NCI-H2171 (cell line): ENCODE results near the gene PIGT.

ENCODE experiments used
- DNase-seq: peaks from one replicate; lab custom pipeline; 2025; lab: John Stamatoyannopoulos, UW

PIGT gene

DNA sequence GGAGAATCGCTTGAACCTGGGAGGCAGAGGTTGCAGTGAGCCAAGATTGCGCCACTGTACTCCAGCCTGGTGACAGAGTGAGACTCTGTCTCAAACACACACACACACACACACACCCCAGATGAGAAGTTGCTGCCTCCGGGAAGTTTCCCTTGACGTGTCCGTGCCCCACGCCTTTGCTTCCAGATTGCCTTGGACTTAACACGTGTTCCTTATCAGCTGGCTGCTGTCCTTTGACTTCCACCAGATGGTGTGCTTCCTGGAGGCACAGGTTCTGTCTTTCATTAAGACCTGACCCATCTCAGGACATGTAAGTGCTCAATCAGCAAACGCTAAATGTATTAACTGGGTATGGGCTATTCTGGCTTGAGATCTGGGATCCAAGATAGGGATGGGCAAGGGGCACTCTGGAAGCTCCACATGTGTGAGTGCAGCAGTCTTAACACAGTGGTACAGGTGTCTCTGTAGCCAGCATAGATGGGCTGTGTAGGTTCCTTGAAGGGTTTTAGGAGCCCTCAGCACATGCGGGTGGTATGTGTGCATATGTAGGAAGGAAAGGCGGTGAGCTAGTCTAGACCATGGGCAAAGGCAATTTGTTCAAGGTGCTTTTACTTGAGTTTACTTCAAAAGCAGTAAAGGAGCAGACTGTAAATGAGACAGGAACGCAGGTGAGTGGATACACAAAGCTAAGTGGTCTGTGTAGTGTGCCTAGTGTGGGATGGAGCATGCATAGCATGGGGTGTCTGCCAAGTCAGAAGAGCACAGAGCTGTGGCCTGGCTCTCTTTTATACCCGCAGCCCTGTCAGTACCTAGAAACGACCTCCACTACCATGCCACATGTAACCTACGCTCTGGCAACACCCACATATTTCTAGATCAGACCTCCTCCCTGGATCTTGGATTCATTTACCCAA, 11.6 kb downstream of the PIGT start:
- no peak for DNase-seq

DNA sequence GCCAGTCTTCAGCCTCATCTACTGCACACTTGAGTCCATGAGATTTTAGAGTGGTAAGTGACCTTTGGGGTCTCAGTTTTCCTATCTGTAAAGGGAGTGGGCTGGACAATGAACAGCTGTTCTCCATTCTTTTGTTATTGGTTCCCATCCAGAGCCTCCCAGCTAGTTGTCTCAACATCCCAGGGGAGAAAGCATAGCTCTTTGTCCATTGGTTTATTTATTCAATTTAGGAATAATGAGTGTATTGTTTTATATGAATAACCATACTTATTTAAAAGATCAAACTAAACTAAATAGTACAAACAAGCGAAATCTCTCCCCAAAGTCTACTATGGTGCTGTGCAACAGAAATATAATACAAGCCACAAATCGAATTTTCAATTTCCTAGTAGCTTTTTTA, 13.7 kb downstream of the PIGT start:
- DNase-seq: no peak

DNA sequence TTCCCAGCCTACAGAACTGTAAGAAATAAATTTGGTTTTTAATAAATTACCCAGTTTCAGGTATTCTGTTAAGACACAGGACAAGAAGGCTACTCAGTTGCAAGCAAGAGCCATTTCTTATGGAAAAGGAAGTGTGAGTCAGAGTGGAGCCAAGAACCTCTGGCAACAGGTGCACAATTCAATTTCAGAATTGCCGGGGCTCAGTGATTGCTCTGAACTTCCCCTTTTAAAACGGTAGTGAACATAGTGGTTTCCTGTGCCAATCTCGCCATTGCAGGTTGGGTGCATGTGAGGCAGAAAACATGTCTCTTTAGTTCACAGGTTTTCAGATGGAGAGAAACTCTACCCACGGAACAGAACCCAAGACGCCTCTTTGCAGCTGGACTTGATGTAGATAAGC, 16.4 kb downstream of the PIGT start:
- no peak for DNase-seq

DNA sequence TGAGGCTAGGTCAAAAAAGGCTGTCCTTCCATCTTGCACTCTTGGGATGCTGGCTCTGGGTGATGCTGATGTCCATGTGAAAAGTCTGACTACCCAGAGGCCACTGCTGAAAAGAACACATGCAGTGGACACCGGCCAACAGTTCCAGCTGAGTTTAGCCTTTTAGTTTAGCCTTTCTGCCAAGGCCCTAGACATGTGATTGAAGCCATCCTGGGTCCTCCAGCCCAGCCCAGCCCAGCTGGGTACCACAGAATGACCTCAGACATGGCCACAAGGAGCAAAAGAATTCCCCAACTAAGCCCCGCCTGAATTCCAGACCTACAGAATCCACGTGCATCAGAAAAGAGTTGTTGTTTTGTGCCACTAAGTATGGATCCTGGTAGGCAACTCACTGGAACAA, 17.4 kb downstream of the PIGT start:
- no peak for DNase-seq

DNA sequence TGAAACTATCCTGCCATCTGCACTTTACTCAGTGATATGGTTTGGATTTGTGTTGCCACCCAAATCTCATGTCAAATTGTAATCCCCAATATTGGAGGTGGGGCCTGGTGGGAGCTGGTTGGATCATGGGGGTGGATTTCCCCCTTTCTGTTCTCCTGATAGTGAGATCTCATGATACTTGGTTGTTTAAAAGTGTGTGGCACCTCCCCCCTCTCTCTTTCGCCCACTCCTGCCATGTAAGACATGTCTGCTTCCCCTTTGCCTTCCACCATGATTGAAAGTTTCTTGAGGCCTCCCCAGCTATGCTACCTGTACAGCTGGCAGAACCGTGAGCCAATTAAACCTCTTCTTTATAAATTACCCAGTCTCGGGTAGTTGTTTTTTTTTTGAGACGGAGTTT, 18.0 kb downstream of the PIGT start:
- DNase-seq: no peak

DNA sequence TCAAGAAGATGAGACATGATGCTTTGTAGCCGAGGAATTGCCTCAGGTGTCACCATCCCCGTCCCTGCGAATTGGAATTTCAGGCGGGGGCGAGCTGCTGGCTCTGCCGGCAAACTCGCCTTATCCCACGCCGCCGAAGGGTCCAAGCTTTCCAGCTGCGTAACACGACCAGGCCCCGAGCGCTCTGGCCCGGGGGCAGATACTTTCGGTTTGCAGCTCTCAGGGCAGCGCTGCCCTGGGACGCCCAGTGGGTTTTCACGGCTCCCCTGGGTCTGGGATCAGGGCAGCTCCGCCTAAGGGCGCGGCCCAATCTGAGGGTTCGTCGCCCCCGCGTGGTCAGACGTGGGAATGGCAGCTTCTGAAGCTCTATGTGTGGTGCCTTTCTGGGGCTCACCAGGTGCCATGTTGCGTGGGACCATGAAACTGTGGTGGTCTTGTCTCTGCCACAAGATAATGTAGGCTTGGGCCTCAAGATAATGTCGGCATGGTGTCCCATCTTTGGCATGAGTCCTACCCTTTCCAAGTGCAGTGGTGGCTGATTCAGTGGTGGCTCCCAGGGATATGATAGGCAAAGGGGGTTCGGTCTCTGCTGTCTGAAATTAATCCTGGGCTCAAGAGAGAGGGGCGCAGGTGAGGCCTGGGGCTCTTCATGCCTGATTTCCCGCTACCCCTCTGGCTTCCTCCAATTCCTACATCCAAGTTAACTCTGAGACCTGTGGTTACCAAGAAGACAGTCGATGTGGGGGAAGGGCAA, 21.0 kb downstream of the PIGT start:
- peak; percentile 75 for DNase-seq

DNA sequence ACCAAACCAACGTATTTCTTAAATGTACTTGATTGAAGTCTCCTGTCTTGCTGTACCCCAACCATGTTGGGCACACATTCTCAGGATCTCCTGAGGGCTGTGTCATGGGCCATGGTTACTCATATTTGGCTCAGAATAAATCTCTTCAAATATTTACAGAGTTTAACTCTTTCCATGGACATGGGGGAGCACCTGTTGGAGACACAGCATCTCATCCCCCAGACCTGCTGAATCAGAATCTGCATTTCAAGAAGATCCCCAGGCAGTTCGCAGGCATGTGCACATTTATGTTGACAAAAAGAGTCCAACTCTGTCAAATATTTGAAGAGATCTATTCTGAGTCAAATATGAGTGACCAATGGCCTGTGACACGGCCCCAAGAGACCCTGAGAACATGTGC, 24.5 kb downstream of the PIGT start:
- DNase-seq: no peak

DNA sequence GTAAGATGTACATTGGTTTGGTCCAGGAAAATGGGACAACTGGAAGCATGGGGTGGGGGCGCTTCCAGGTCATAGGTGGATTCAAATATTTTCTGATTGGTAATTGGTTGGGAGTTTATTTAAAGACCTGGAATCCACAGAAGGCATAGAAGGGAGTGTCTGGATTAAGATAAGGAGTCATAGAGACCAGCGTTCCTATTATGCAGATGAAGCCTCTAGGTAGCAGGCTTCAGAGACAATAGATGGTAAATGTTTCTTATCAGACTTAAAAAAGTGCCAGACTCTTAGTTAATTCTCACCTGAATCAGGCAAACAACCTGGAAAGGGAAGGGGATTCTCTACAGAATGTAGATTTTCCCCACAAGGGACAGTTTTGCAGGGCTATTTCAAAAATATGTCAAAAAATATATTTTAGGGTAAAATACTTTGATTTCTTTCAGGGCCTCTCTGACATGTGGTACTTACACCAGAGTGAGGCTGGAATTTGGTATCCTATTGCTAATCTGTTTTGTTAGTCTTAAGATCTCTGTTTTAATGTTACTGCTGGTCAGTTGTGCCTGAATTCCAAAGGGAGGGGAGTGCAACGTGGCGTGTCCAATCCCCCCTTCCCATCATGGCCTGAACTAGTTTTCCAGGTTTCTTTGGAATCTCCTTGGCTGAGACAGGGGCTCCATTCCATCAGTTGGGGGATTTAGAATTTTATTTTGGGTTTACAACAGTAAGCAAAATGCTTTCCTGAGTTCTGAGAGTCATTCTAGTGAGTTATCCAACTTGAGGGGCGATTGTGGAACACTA, 25.1 kb downstream of the PIGT start:
- DNase-seq: no peak

DNA sequence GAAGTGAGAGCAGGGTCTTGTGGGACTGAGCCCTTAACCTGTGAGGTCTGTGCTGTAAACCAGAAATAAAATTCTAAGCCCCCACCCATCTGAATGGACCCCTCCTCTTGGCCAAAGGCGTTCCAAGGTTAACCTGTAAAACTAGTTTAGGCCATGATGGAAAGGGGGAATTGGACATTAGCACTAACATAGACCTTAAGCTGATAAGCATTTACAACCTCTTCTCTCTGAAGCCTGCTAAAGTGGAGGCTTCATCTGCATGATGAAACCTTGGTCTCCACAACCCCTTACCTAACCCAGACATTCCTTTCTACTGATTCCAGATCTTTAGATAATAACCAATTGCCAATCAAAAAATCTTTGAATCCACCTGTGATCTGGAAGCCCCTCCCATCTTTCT, 25.8 kb downstream of the PIGT start:
- no peak for DNase-seq

DNA sequence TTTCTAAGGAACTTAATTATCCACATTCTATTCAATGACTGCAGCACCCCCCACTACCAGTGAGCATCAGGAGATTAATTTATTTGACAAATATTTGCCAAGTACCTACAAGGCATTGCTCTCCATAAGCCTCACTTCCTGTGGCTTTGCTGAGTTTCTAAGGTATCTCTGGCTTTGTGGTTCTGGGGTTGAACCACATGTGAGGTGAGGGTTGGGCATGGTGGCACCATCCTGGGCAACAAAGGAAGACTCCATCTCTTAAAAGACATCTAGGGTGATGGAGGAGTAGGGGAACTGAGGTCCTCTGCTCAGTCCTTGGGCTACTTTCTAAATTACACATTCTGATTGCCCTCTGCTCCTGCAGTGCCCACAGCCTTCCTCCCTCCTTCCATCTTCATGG, 28.1 kb downstream of the PIGT start:
- DNase-seq: no peak

DNA sequence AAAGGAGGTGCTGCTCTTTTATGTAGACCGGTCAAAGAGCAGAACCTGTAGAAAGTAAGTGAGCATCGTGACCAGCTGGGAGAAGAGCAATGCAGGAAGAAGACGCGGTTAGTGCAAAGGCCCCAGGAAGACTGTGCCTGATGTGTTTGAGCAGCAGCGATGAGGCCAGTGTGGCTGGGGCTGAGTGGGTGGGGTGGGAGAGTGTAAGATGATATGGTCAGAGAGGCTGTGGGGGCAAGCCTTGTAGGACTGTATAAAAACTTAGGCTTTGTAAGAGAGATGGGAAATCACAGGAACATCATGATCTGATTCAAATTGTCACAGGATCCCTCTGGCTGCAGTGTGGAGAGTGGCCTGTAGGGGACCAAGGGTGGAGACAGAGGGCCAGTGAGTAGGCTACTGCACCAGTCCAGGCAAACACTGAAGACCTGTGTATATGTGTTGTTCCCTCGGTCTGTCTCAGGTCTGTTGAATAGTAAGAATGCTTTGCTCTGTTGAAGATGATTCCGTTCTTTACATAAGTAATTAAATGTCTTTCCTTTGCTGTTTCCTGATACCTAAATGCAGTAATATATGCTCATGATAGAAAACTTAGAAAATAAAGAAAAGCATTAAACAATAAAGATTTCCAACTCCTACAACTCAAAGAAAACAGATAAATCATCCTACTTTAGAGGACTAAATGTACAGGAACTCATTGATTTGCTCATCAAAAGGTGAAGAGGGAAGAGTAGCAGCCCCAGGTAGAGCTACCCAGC, 30.0 kb downstream of the PIGT start:
- DNase-seq: no peak

DNA sequence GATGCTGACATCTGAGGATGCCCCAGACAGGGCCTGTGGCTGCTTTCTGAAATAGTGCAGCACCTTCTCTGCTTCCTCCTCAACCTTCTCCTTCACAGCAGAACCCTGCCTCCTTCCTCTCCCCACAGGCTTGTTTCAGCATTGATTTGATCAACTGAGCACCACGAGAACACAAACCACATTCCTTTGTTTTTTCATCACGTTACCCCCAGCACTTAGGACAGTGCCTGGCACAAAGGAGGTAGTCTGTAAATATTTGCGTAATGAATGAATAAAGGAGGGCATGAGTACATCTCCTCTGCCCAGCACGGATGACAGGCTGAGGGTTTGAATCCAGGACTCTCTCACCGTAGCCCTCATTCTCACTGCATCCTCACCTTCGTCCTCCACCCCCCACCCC, 32.3 kb downstream of the PIGT start:
- DNase-seq: no peak

DNA sequence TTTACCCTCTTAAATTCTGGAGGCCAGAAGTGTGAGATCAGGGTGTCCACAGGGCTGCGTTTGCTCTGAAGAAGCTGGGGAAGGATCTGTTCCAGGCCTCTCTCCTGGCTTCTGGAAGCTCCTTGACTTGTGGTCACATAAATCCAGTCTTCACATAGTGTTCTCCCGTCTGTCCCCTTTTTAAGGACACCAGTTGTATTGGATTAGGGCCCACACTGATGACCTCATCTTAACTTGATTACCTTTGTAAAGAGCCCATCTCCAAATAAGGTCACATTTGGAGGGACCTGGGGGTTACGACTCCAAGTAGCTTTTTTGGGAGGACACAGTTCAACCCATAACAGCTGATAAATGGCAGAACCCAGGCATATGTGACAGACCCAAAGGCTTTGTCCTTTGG, 33.6 kb downstream of the PIGT start:
- DNase-seq: no peak

DNA sequence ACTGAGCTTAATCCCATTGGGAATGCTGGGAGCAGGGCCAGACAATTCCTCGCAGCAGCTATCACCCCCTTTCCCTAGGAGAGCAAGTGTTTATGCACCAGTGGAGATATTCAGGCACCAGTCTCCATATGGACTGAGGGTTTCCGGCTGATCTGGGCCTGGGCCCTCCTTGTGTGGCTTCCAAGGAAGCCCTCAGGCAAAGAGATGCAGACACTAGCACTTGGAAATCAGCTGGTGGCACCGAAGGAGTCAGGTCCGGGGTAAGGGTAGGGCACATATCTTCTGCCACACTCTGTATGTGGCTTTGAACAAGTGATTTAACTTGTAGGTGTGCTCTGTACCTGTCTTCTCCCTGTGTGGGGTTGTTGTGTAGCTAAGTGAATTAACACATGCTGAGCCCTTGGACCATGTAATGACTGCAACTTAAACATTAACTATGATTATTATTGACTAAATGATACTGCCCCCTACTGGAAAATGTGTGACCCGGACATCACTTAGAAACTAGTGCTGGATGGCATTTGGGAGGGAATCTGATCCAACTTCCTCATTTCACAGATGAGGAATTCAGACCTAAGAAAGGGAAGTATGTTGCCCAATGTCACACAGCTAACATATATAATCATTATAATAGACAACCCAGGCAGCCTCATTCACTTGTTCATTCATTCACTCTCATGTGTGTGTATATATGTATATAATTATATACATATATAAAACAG, 34.3 kb downstream of the PIGT start:
- DNase-seq: no peak

DNA sequence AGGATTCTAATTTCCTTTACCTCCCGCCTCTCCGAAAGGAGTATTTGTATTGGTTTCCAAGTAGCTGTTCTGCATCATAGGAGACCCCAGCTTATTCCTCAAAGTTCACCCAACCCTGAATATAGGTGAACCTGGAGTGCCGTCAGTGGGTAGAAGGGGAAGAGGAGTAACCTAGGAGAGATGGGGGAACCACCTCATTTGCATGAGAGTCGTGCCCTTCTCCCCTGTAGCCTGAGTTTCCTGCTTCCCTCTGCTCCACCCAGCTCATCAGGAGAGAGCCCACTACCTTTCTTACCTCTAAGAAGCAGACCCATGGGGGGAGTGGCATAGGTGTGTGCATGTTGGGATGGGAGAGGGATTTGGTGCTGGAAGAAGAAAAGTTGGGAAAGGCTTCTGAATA, 36.3 kb downstream of the PIGT start:
- DNase-seq: no peak

DNA sequence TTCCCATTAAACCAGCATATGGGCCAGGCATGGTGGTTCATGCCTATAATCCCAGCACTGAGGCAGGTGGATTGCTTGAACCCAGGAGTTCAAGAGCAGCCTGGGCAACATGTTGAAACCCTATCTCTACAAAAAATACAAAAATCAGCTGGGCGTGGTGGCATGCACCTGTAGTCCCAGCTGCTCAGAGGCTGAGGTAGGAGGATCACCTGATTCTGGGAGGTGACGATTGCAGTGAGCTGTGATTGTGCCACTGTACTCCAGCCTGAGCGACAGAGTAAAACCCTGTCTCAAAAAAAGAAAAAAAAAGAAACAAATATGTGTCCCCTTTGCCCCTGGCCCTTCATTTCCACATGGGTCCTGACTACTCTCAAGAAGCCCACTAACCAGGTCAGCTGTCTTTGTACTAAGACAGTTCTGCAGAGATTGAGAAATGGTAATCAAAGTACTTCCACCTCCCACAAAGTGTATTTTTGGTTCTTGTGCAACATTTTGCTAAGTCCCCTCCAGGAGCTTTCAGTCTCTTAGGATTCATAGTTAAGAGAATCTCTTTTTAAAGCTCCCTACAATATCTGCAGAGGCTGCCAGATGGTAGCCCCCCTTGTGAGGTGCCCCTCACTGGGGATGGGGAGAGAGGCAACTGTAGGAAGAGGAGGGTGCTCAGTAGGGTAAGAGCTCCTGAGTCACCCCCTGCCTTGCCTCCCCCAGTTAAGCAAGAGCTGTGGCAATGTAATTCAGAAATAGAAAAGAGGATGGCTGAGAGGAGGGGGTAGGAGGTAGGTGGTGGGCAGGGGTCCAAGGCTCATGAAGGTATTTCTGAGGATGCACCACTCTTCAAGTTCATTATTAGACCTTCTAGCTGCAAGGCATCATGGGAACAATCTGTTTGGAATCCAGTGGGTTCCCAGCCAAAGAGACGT, 37.1 kb downstream of the PIGT start:
- DNase-seq: peak; percentile 34

DNA sequence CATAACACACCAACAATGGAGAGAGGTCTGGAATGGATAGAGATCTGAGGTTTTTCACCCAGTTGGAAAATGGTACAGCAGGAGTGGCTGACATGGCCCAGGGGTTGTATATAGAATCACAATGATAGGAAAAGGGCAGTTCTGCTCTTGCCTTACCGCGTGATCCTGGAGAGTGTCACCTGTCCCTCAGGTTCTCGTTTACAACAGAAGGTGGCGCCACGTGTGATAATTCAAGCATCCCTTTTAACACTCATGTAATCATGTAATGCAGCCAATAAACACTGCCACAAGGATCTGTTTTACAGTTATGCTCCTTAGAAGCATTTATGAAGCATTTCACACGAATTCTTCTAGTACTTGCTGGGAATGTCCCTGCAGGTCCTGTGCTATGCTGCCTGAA, 40.7 kb downstream of the PIGT start:
- DNase-seq: no peak

DNA sequence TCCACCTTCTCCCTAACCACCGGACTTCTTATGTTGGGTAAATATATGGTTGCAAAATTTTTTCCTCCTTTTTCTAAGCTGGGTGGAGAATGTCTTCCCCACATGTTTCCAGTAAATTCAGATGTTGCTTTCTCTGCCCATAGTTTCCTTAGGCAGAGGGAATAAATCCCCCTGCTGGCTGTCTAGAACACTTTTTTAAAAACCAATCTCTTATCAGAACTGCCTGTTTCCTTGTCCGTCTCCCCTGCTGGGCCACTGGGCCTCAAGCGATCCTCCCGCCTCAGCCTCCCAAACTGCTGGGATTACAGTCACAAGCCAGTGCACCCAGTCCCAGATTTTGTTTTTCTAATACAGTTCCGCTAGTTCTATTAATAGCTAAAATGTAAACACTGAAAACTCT, 43.7 kb downstream of the PIGT start:
- no peak for DNase-seq

DNA sequence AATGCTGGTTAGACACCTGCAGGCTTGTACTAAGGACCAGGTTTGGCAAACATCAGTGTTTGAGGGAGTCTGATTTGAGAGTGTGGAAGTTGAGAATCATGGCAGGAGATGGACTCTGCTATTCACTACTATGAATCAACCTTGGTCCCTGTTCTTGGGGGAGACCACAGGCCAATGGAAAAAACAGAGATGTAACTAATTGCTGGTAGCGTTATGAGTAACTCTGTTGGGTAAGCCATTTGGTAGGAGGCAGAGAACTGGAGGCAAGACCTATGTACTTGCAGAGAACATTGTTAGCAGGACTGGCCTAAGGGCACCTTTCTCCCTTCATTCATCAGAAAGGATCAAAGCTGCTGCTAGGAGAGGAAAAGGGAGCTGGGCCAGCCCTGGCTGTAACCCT, 45.3 kb downstream of the PIGT start:
- DNase-seq: no peak
